Measurements from ENCODE around the gene PTPRD.

DNA sequence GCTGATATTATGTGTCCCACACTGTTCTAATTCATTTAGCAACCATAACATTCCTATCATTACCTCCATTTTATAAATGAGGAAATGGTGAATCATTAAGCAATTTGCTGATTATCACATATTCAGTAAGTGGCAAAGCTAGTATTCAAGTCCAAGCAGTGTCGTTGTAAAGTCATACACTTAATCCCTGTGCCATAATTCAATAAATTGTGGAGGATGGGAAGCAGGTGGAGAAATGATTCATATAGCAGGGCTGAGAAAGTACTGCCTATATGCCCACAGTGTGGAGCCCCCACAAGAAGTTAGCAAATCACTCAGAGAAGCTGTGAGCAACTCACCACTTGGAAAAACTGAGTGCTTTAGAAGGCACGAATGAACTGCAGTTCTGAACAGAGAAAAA is 691.0 kb downstream of the PTPRD start:
- TF ChIP-seq CTCF (IDR thresholded peaks at IDR 0.05; ENCODE audit: low read depth, low read length, poor library complexity, severe bottlenecking) (no peak), EZH2phosphoT487 (IDR thresholded peaks at IDR 0.05; ENCODE audit: borderline replicate concordance, low read length) (no peak)

All from DOHH2 (cell line).